HG02763 (cell line): ENCODE results near the gene TTC23.
A peak's percentile ranks its signal among the peaks of the same experiment; 100 is the strongest.

Experiments used
- ATAC-seq: cut with Tn5 transposase; IDR thresholded peaks from one replicate; pipeline ENCODE4 v1.9.1; 2021; ENCODE audit warnings: mild to moderate bottlenecking, moderate library complexity; ENCODE audit not compliant: unreplicated experiment

TTC23 gene, protein sequence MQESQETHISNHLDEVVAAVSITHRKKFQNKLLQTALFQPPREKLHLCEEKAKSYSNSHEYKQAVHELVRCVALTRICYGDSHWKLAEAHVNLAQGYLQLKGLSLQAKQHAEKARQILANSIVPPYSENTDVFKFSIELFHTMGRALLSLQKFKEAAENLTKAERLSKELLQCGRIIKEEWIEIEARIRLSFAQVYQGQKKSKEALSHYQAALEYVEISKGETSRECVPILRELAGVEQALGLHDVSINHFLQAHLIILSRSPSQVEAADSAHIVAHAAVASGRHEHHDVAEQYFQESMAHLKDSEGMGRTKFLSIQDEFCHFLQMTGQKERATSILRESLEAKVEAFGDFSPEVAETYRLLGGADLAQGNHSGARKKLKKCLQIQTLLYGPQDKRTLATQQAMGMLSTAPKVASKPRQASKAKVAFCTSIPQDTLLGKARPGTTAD

DNA sequence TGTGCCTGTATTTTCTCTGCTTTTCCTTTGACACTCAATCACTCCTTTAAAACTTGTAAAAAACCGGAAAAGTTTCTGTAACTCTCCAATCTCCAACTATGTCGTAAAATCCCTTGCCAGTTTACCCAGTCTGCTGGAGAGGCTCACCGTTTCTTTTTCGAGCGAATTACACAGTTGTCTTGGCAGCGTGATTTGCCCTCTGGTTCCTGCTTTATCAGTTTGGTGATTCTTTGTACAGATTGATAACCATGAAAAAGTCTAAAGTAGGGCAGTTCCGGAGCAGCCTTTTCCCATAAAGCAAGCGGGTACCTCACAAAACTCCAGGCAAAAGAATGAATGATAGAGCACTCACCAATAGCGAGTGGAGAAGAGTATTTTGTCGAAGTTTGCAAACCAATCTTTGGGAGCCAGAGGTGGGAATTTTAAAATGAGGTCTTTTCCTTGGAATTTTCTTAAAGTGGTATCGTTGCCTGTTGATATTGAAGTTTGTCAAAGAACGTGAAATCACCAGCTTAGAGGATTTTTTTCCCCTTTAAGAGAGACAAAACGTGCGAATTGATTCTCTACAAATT, at the start of gene TTC23:
Gene TTC23, minus strand, starts transcription at position 312 of the 572 bp plus-strand sequence. CDS start 20,869 bp downstream, outside the sequence.
- no peak for ATAC-seq

DNA sequence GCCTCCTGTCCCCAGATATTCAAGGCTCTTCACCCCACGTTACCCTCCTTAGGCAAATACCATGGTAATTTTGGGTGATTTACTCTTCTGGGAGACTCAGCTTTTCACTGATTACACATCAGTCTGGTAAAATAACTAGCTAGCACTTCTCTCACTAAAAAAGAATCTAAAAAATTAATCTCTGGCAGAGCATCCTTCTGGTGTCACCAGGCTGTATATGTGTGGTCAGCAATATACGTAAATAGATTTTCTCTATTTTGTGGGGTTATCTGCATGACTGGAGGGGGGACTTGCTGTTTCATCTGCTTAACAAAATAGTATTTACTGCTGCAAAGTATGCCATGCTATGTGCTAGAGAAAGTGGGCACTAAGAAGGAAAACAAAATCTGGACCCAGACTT, 47.0 kb upstream of the TTC23 start:
- ATAC-seq: no peak

DNA sequence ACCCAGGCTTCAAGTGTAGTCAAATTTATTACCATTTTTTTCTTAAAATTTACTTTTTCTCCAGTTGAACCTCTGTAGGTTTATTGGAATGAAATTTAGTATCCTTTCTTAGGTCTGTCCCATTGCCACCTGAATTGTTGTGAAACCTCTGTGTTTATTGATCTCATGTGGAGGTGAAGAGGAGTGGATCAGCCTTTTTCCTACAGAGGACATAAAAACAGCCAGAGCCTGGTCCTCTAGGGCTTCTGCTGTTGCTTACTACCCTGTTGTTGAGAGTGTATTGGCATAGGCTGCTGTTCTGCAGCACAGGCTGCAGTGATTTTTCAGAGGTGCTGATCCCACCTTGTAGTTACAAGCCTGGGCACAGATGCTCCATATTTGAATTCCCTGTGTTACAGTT, 46.5 kb upstream of the TTC23 start:
- ATAC-seq: no peak

DNA sequence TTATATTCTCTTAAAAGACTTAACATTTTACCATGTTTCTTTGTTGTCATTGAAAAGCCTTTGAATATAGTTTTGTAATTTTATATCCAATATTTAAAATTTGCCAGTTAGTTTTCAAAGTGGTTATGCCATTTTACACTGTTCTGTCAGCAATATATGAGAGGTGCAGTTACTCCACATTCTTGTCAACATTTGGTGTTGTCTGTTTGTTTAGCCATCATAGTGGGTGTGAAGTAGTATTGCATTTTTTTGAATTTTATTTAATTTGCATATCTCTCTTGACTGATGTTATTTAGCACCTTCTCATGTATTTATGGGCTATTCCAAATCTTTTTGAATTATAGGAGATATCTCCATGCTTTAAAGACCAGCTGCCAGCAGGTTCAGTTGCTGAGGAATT, 42.3 kb upstream of the TTC23 start:
- no peak for ATAC-seq

DNA sequence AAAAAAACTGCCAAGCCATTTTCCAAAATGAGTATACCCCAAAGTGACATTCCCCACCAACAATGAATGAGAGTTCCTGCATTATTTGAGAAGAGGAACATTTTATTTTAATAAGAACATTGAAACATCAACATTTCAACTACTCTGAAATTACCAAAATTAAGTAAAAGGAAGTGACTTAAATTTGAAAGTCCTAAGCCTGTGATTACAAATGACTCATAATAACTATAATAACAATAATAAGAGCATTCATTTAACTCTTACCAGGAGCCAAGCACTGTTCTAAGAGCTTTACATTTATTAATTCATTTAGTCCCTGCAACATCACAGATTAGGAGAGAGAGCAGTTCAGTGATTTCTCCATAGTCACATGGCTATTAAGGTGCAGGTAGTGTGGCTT, 34.3 kb upstream of the TTC23 start:
- ATAC-seq: no peak

DNA sequence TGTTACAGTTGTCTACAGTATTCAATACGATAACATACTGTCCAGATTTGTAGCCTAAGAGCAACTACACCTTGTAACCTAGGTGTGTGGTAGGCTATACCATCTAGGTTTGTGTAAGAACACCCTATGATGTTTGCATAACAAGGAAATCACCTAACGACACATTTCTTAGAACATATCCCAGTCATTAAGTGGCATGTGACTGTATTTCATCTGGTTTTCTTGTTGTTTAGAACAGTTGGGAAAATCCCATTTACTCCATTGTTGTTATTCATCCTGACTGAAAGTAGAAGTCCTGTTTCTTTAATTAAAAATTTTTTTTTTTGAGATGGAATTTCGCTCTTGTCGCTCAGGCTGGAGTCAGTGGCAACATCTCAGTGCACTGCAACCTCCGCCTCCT, 33.2 kb upstream of the TTC23 start:
- no peak for ATAC-seq

DNA sequence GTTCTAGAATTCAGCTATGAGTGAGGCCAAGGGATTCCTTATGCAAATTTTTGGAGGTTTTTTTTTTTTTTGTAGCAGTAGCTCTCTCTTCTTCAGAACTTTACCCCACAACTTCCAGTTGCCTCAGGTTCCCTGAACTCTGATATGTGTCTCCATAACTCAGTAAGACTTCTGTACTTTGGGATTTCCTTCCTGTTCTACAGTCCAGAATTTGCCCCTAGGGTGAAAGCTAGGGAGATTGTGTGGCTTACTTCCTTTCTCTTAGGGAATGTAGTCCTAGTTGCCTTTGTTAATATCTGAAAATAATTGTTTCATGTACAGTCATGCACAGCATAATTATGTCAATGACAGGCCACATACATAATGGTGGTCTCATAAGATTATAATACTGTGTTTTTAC, 32.7 kb upstream of the TTC23 start:
- no peak for ATAC-seq

DNA sequence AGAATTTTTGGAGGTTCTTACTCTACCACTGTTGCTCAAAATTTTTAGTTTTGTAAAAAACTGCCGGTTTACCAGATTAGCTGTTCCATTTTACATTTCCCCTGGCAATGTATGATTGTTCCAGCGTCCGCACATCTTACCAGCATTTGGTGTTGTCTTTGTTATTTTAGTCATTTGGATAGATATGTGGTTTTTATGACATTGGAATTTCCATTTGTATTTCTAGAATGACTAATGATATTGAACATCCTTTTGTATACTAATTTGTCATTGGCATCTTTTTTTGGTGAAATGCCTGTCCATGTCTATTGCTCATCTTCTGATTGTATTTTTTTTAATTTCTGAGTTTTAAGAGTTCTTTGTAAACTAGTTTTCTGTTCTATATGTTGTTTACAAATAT, 30.4 kb upstream of the TTC23 start:
- no peak for ATAC-seq

DNA sequence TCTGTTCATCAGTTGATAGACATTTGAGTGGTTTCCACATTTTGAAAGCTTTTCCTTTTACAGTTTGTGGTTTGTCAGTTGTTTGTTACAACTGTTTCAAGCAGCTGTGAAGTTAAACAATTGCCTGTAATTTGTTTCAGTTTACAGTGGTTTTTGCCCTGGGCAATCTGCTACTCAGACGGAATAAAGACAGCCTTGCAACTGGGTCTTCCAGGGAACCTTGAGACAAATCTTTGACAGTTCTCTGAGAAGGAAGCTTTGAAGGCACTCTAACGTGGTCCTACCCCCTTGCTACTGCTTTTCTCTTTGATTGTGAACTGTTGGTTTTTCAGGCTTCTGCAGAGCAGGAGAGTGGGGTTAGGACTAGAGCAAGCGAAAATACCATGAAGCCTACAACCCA, 29.9 kb upstream of the TTC23 start:
- no peak for ATAC-seq

DNA sequence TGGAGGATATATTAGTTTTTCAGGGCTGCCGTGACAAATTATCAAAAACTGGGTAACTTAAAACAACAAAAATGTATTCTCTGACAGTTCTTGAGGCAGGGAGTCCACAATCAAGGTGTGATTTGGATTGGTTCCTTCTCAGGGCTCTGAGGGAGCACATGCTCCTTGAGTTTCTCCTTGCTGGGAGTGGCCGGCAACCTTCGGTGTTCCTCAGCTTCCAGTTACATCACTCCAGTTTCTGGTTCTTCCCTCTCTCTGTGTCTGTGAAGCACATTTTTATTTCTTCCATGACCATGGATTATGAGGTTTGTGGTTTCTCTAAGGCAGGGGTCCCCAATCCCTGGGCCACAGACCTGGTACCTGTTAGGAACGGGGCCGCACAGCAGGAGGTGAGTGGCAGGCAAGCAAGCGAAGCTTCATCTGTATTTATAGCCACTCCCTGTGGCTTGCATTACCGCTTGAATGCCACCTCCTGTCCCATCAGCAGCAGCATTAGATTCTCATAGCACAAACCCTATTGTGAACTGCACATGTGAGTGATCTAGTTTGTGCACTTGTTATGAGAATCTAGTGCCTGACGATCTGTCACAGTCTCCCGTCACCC, 26.2 kb upstream of the TTC23 start:
- no peak for ATAC-seq

DNA sequence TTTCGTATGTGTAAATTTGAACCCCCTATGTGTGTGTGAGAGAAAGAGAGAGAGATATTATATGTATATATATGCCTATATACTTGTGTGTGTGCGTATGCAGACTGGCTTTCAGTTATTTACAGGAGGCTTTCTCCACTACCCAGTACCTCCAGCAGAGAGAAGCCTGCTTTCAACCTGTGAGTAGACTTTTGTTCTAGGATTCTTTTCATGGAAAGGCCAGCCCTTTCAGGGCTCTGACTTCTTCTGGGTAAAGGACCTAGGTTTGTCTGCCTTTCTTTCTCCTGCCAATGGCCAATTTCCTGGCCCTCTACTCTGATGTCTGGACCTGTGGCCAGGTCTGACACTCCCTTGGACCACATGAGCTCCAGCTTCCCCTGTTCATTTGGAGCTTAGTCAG, 25.7 kb upstream of the TTC23 start:
- ATAC-seq: no peak

DNA sequence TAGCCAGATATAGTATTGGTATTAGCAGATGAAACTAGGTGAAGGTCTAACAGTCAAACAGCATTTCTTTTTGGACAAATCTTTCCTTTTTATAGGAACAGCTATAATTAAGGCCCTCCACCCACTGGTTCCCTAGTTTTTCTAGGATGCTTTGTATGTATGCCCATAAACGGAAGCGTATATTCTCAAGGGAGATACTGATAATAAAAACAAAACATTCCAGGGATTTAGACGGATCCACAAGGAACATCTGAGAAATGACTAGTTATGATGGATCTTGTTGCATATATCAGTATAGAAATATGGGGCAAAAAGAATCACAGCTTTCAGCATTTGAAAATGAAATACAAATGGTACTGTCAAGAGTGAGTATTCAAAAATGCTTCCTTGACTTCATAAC, 24.4 kb upstream of the TTC23 start:
- no peak for ATAC-seq

DNA sequence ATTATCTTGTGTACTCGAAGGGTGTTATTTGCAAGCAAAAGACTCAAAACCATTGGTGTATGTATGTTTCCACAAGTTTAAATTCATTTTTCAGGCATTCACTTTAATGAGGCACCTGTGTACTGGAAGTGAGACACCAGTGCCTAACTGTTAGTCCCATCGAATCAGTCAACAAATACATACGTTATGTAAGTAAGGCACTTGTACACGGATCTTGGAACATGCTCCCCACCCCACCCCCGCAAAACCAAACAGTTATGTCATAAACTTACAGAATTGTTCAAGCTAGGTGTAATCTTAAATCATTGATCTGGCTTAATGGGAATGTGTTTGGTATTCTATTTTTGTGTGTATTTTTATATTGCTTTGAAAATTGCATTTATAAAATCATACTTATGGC, 19.1 kb upstream of the TTC23 start:
- no peak for ATAC-seq

DNA sequence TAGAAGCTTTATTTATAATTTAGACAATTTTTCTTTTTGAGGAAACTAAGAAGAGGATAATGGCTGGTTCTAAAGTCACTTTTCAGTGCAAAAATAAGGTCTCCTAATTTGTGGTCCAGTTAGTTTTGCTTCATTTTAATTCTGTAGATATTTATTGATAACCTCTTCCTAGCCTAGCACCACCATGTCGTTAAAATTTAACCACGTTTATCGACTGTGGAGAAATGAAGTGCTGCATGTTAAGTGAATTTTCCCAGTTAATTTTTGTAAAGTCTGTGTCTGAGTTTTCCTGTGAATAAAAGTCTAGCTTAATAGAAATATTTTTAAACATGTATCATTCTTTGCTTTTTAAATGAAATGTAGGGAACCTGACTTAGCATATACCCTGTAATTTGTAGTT, 18.6 kb upstream of the TTC23 start:
- no peak for ATAC-seq

DNA sequence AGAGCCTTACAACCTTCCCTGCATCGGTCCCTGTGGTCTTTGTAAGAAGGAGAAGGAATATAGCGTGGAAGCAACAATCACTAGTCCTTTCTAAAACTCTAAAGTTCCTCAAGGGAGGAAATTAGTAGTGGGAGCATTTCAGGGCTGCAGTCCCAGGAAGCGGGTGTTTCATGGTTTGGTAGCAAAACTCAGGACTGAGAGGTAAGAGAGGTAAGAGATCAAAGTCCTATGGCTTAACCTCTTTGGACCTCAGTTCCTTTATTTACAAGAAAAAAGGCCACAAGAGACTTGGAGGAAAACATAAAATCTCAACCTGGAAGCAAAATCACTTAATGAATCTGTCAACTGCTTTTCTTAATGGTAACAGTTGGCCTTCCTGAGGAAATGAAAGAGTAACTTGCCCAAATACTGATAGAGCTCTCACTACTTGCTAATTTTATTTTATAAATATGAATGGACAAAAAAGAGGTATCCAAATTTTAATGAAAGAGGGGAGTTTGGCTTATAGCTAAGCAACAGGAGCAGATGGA, 16.2 kb upstream of the TTC23 start:
- no peak for ATAC-seq

DNA sequence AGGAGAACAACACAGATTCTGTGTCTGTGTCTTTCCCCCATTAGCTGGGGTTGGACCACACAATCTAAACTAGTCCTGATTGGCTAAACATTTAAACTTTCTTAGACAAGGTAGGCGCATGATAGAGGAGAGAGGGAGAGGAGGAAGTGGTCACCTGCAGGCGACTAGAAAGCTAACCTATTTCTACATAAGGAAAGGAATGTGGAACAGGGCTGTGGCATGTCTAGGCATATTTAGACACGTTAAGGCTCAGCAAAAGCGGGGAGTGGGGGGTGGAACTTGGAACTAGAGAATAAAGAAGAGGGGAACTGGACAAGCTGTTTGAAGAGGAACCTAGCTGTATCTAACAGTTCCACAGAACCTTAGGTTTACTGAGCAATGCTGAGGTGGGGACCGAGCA, 14.7 kb upstream of the TTC23 start:
- no peak for ATAC-seq

DNA sequence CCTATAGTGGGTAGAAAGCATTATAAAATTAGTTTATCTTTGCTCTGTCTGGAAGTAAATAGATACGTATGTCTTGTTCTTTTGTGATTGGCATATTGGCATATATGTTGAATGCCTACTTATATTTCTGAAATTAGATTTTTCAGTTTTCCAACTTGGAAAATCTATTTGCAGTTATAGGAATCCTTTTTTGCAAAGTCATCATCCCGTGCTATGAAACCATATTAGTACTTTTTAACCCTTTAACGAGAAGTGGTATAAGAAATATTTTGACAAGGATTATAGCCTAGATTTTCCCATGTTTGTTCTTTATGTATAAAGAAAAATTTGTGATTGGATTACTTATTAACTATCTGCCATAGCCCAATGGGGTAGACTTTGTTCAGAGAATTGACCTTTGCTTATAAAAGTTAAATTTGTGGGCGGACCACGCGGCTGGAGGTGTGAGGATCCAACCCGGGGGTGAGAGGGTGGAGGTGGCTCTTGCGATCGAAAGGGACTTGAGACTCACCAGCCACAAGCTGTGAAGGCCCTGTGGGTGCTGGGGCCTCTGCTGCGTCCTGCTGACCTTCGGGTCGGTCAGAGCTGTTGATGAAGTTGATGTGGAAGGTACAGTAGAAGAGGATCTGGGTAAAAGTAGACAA, 7.8 kb upstream of the TTC23 start:
- ATAC-seq: no peak

DNA sequence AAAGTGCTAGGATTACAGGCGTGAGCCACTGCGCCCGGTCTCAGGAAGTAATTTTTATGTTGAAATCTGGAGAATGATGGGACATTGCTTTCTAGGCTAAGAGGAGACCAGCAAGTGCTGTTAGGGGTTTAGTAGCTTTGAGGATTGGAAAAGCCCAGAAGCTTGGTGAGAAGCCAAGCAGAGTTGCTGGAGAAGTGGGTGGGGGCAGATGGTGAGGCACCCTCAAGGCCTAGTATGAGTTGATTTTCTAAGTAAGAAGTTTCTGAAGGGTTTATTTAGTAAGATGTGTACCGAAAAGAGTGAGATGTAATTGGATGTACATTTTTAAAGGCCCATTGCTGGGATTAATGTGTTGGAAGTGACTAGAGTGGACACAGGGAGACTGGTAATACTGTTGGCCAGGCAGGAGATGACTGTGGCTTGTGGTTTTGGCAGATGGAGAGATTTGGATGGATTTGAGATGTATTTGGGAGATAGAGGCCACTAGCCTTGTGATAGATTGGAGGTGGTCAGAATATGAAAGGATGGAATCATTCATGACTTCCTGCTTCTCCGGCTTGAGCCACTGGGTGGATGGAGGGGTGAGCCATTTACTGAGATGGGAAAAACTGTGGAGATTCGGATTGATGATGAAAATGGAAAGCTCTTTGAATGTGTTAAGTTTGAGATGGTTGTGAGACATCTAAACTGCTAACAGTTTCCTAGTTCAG, 4.2 kb upstream of the TTC23 start:
- no peak for ATAC-seq

DNA sequence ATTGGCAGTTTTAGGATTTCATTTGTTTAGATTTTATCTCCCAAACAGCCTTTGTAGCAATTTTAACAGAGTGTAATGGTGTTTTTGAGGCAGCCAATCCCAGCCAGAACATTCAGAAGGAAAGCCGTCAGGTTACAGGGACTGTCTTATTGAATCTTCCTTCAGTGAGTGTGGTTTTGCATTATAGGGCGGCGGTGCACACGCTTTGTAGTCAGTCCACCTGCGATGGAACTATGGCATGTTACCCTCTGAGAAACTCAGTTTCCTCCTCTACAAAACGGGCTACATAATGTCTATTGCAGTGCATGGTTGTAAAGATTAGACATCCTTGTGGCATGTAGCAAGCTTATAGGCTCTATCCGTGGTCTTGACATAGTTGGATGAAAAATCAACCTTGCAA, 2.9 kb upstream of the TTC23 start:
- ATAC-seq: no peak

DNA sequence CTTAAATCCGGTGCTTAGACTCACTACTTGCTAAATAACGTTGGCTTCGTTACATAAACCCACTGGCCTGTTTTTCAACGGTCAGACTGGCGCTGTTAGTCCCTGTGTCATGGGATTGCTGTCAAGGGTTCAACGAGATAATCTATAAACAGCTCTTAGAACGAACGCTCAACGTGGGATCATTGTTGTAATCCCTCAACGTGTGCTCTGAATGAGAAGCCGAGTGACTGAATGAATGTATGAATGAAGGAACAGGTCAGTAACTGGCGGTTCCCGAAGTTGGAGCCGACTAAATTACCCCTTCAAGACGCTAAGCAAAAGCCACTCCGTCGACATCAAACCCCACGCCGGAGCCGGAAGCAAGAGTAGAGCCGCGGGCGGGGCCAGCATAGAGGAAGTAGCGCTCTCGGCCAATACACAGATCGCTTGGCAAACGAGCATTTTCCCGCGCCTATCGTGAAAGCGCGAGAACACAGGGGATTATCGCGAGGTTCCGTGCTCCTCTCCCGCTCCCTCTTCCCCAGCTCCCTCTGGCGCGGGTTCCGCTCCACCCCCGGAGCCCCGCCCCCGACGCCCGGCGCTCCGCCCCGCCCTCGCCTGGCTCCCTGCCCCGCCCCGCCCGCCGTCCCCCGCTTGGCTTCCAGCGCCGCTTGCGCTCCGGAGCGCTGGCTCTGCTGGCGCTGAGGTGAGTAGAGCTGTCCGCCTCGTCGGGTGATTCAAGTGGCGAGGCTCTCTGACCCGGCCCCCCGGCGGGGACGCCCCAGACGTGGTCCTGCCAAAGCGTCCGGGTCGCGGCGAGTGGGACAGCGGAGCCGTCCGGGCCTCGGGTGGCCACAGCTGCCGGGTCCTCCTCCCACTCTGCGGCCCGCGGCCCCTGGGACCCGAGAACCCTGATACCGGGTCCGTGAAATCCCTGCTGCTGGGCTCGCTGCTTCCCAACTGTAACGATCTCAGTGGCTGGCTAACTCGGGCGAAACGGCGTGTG, 1.8 kb upstream of the TTC23 start, which contains the start of gene LRRC28:
Gene LRRC28, plus strand, starts transcription at position 625 of the 985 bp plus-strand sequence. CDS start 4,477 bp downstream, outside the sequence.
- peak; percentile 94 for ATAC-seq
